DOHH2 (cell line): ENCODE results near the gene ZNF324.

Experiments used
- CTCF ChIP-seq: fragments of 200-600 bp; sonication (generic); IDR thresholded peaks from one replicate; pipeline ENCODE4 v1.5.1; 2014; ENCODE audit warnings: antibody characterized with exemption, mild to moderate bottlenecking, low read depth, low read length; ENCODE audit not compliant: poor library complexity, severe bottlenecking
- EZH2phosphoT487 ChIP-seq: fragments of 200-600 bp; sonication (generic); IDR thresholded peaks from 2 replicates; pipeline ENCODE4 v1.6.1; 2017; ENCODE audit warnings: borderline replicate concordance, mild to moderate bottlenecking, antibody characterized with exemption, low read length, moderate library complexity, mixed read lengths

GRCh38 chr19:58474291-58474996 lies 7.6 kb downstream of the ZNF324 start:
- TF ChIP-seq CTCF, result no peak
- no peak for TF ChIP-seq EZH2phosphoT487
